HepG2 (cell line): ENCODE measurements around the gene SSC4D. TPM values are rescaled to one million over a fixed set of nuclear protein-coding genes. Genes with fewer than 3 reads are reported as not detected.

ENCODE experiments used
- FOSL2 ChIP-seq: sonication (generic); formaldehyde crosslinking; IDR thresholded peaks from 2 replicates; pipeline ENCODE4 v1.4.0; 2020; ENCODE audit warnings: missing genetic modification reagents
- HOMEZ ChIP-seq: IDR thresholded peaks from 2 replicates; pipeline ENCODE4 v1.6.1; 2016; ENCODE audit warnings: low read depth
- KAT2B ChIP-seq: fragments of 150-350 bp; IDR thresholded peaks from 2 replicates; pipeline ENCODE4 v1.6.1; 2014; ENCODE audit warnings: low read depth, low read length, borderline replicate concordance
- KDM3A ChIP-seq: IDR thresholded peaks from 2 replicates; pipeline ENCODE4 v1.6.1; 2018; ENCODE audit warnings: low read depth, missing compliant biosample characterization
- KDM6A ChIP-seq: IDR thresholded peaks from 2 replicates; pipeline ENCODE4 v1.6.1; 2016; ENCODE audit warnings: low read depth
- MXD4 ChIP-seq: IDR thresholded peaks from 2 replicates; pipeline ENCODE4 v1.6.1; 2016; ENCODE audit warnings: mild to moderate bottlenecking, missing biosample characterization, missing genetic modification reagents
- MYNN ChIP-seq: sonication (generic); formaldehyde crosslinking; IDR thresholded peaks from 2 replicates; pipeline ENCODE4 v1.4.0; 2020; ENCODE audit warnings: mild to moderate bottlenecking, low read depth, missing genetic modification reagents
- NR2C2 ChIP-seq: sonication (generic); formaldehyde crosslinking; IDR thresholded peaks from 2 replicates; pipeline ENCODE4 v1.4.0; 2020; ENCODE audit warnings: missing genetic modification reagents, mild to moderate bottlenecking, moderate library complexity, borderline replicate concordance
- RXRA ChIP-seq: sonication (generic); formaldehyde crosslinking; IDR thresholded peaks from 2 replicates; pipeline ENCODE4 v1.5.1; 2020; ENCODE audit warnings: missing genetic modification reagents
- ZNF503 ChIP-seq: sonication (generic); formaldehyde crosslinking; IDR thresholded peaks from 2 replicates; pipeline ENCODE4 v1.4.0; 2020; ENCODE audit warnings: missing genetic modification reagents
- ZNF644 ChIP-seq: IDR thresholded peaks from 2 replicates; pipeline ENCODE4 v1.6.1; 2016; ENCODE audit warnings: low read depth
- ZNF782 ChIP-seq: sonication (generic); formaldehyde crosslinking; IDR thresholded peaks from 2 replicates; pipeline ENCODE4 v1.4.0; 2020; ENCODE audit warnings: missing genetic modification reagents, mild to moderate bottlenecking, borderline replicate concordance
- polyA plus RNA-seq, 8 experiments: library from polyadenylated mRNA; depleted of rRNA in 3 of 8; stranded (reverse) in 7 of 8; unstranded in 1 of 8; fragments of >200 nt; fragmentation: Illumina TruSeq in 4 of 8; extraction: Trizol in 4 of 8; gene quantifications; 2 replicates each; pipeline versions ENCODE4 v1.2.1 to v1.2.3, GENCODE V29; 2011 to 2016; ENCODE audit warnings: low read depth in 4 of 8, missing spikeins in 1 of 8, mixed read lengths in 1 of 8; ENCODE audit not compliant: insufficient read depth in 1 of 8
- total RNA-seq, 5 experiments: library from RNA; depleted of rRNA; stranded (reverse); fragments of >200 nt; fragmentation: Illumina TruSeq; extraction: Trizol; gene quantifications; 2 replicates each; pipeline ENCODE4 v1.2.3, GENCODE V29; 2016; ENCODE audit warnings: low read depth in 1 of 5
- TF ChIP-seq, protein P1 (sequence below): sonication (generic); formaldehyde crosslinking; IDR thresholded peaks from 2 replicates; pipeline ENCODE4 v1.4.0; 2020; ENCODE audit warnings: missing genetic modification reagents

Gene SSC4D
- total and polyA plus RNA-seq, 2 of the 13 experiments (the other 11 are each of a cell fraction or from before 2014, with no cell fraction given) = 33.3 to 63.8 TPM

- TF ChIP-seq ZNF503 (CRISPR knock-in tag) (no peak), ZNF644 (CRISPR knock-in tag) (no peak), ZNF782 (CRISPR knock-in tag) (peak; percentile 45; the same call in 1 of the 2 replicates), KDM3A (CRISPR knock-in tag) (peak; percentile 83), FOSL2 (peak; percentile 90), NR2C2 (peak; percentile 68; the same call in 1 of the 2 replicates), MYNN (CRISPR knock-in tag) (peak; percentile 43; the same call in 1 of the 2 replicates), MXD4 (CRISPR knock-in tag) (no peak; the same call in 1 of the 2 replicates), RXRA (peak; percentile 76; the same call in 1 of the 2 replicates), KAT2B (no peak), HOMEZ (CRISPR knock-in tag) (peak; percentile 56; the same call in 1 of the 2 replicates), KDM6A (peak; percentile 38; the same call in 1 of the 2 replicates)
- TF ChIP-seq, protein P1, sequence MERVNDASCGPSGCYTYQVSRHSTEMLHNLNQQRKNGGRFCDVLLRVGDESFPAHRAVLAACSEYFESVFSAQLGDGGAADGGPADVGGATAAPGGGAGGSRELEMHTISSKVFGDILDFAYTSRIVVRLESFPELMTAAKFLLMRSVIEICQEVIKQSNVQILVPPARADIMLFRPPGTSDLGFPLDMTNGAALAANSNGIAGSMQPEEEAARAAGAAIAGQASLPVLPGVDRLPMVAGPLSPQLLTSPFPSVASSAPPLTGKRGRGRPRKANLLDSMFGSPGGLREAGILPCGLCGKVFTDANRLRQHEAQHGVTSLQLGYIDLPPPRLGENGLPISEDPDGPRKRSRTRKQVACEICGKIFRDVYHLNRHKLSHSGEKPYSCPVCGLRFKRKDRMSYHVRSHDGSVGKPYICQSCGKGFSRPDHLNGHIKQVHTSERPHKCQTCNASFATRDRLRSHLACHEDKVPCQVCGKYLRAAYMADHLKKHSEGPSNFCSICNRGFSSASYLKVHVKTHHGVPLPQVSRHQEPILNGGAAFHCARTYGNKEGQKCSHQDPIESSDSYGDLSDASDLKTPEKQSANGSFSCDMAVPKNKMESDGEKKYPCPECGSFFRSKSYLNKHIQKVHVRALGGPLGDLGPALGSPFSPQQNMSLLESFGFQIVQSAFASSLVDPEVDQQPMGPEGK = peak; percentile 78
Observed at GRCh38 chr7:76359111-76359977, 50.2 kb downstream of the SSC4D start (continued).
